Spleen (tissue), 7 donors: ENCODE data around the gene ATP5F1E.

ENCODE experiments used
- CTCF ChIP-seq, 11 experiments: fragments of 200-600 bp in 7 of 11; fragments of 450-650 bp in 4 of 11; sonication (generic) in 4 of 11; IDR thresholded peaks in 8 of 11; conservative IDR thresholded peaks in 3 of 11; 1 replicate in 7 of 11; 2 replicates in 4 of 11; pipeline versions ENCODE4 v1.4.0 to v1.8.0; 2016 to 2021; ENCODE audit warnings: antibody characterized with exemption in 11 of 11, inconsistent platforms in 4 of 11, mild to moderate bottlenecking in 1 of 11
- POLR2A ChIP-seq, 3 donors: fragments of 450-650 bp; IDR thresholded peaks; one replicate each; pipeline ENCODE4 v1.5.1; 2017; ENCODE audit warnings: antibody characterized with exemption in 3 of 3, mild to moderate bottlenecking in 1 of 3
- donor health status: DM: no; HTN: no; CAD: no; lungs with moderate emphysema.
- donor health status: DM: no; HTN: no; CAD: no.
- donor health status: DM: no; HTN: no; CAD: no.

GRCh38 chr20:58997141-58997770 is 34.9 kb downstream of the ATP5F1E start:
- TF ChIP-seq CTCF (IDR thresholded peaks at IDR 0.05 in 8 of 11, conservative IDR thresholded peaks at IDR 0.05 in 3 of 11) (no peak), POLR2A (IDR thresholded peaks at IDR 0.05) (no peak)
